Nephron (organoid): ENCODE data around the gene CLDN16.

ENCODE experiments used
- H3K27ac Mint-ChIP-seq, 3 experiments: 2 replicates each; pipeline ENCODE4 v1.8.0; 2020; ENCODE audit warnings: mixed read lengths in 3 of 3, mild to moderate bottlenecking in 2 of 3, moderate library complexity in 1 of 3
- H3K27me3 Mint-ChIP-seq: 2 replicates; pipeline ENCODE4 v1.8.0; 2021; ENCODE audit warnings: low read depth, mild to moderate bottlenecking, moderate library complexity, mixed read lengths
- H3K36me3 Mint-ChIP-seq: 2 replicates; pipeline ENCODE4 v1.8.0; 2020; ENCODE audit warnings: low read depth, mixed read lengths
- H3K4me1 Mint-ChIP-seq: 2 replicates; pipeline ENCODE4 v1.8.0; 2020; ENCODE audit warnings: mixed read lengths
- H3K4me3 Mint-ChIP-seq, 3 experiments: 2 replicates each; pipeline ENCODE4 v1.8.0; 2020; ENCODE audit warnings: mild to moderate bottlenecking in 3 of 3, mixed read lengths in 3 of 3, moderate library complexity in 2 of 3
- H3K9me3 Mint-ChIP-seq: 2 replicates; pipeline ENCODE4 v1.8.0; 2020; ENCODE audit warnings: mixed read lengths
- CTCF ChIP-seq, 3 experiments: fragments of 200-600 bp; sonication (generic); IDR thresholded peaks; one replicate each; pipeline ENCODE4 v1.5.0; 2021; ENCODE audit warnings: antibody characterized with exemption in 3 of 3; ENCODE audit not compliant: unreplicated experiment in 3 of 3

The CLDN16 gene

GRCh38 chr3:190430906-190431305, 42.9 kb downstream of the CLDN16 start:
- no peaks in the 10 kb centered on the region for H3K27me3 Mint-ChIP-seq
- H3K27ac Mint-ChIP-seq: no peak overlapping the region
- H3K9me3 Mint-ChIP-seq: peaks cover 8% of the 10 kb centered on the region
- H3K4me3 Mint-ChIP-seq: no peak overlapping the region
- H3K36me3 Mint-ChIP-seq: no peaks in the 10 kb centered on the region
- no peaks in the 10 kb centered on the region for H3K4me1 Mint-ChIP-seq
- no peak for TF ChIP-seq CTCF (IDR thresholded peaks at IDR 0.05; ENCODE audit: unreplicated experiment in 3 of 3)

GRCh38 chr3:190432216-190432615, 44.3 kb downstream of the CLDN16 start:
- no peaks in the 10 kb centered on the region for H3K36me3 Mint-ChIP-seq
- H3K27ac Mint-ChIP-seq: no peak overlapping the region
- no peaks in the 10 kb centered on the region for H3K4me1 Mint-ChIP-seq
- no peak for TF ChIP-seq CTCF (IDR thresholded peaks at IDR 0.05; ENCODE audit: unreplicated experiment in 3 of 3)
- no peaks in the 10 kb centered on the region for H3K27me3 Mint-ChIP-seq
- no peak overlapping the region for H3K4me3 Mint-ChIP-seq
- peaks cover 14% of the 10 kb centered on the region for H3K9me3 Mint-ChIP-seq

GRCh38 chr3:190433626-190434025, 45.7 kb downstream of the CLDN16 start:
- Mint-ChIP-seq H3K27me3 (no peaks in the 10 kb centered on the region), H3K4me1 (no peaks in the 10 kb centered on the region), H3K4me3 (no peak overlapping the region), H3K27ac (no peak overlapping the region), H3K9me3 (peaks cover 15% of the 10 kb centered on the region), H3K36me3 (no peaks in the 10 kb centered on the region)
- no peak for TF ChIP-seq CTCF (IDR thresholded peaks at IDR 0.05; ENCODE audit: unreplicated experiment in 3 of 3)

GRCh38 chr3:190435618-190436017, 47.7 kb downstream of the CLDN16 start:
- Mint-ChIP-seq H3K4me1 (no peaks in the 10 kb centered on the region), H3K36me3 (no peaks in the 10 kb centered on the region), H3K9me3 (peaks cover 15% of the 10 kb centered on the region), H3K27ac (no peak overlapping the region), H3K27me3 (no peaks in the 10 kb centered on the region), H3K4me3 (no peak overlapping the region)
- TF ChIP-seq CTCF (IDR thresholded peaks at IDR 0.05; ENCODE audit: unreplicated experiment in 3 of 3): no peak

- H3K4me3 Mint-ChIP-seq: no peak overlapping the region
- H3K27ac Mint-ChIP-seq: no peak overlapping the region
- no peaks in the 10 kb centered on the region for H3K4me1 Mint-ChIP-seq
- peaks cover 15% of the 10 kb centered on the region for H3K9me3 Mint-ChIP-seq
- TF ChIP-seq CTCF (IDR thresholded peaks at IDR 0.05; ENCODE audit: unreplicated experiment in 3 of 3): no peak
- no peaks in the 10 kb centered on the region for H3K36me3 Mint-ChIP-seq
- no peaks in the 10 kb centered on the region for H3K27me3 Mint-ChIP-seq
Observed at GRCh38 chr3:190436331-190436730, 48.4 kb downstream of the CLDN16 start.

- Mint-ChIP-seq H3K27me3 (peaks cover 4% of the 10 kb centered on the region), H3K27ac (no peak overlapping the region), H3K4me3 (no peak overlapping the region), H3K36me3 (no peaks in the 10 kb centered on the region), H3K9me3 (peaks cover under 1% of the 10 kb centered on the region), H3K4me1 (peaks cover 5% of the 10 kb centered on the region)
- TF ChIP-seq CTCF (IDR thresholded peaks at IDR 0.05; ENCODE audit: unreplicated experiment in 3 of 3): no peak
Observed at GRCh38 chr3:190442240-190442639, 54.3 kb downstream of the CLDN16 start.
